GM12878 (cell line): ENCODE measurements around the gene CC2D2B. TPM values are rescaled to one million over a fixed set of nuclear protein-coding genes. Genes with fewer than 3 reads are reported as not detected.
A peak's percentile ranks its signal among the peaks of the same experiment; 100 is the strongest.

Experiments
- ATAC-seq: fragments of 200-7000 bp; cut with Tn5 transposase; 3 replicates; pipeline ENCODE4 v1.9.1; 2020; ENCODE audit warnings: mild to moderate bottlenecking, moderate library complexity
- BruUV-seq: library from RNA; stranded (reverse); fragments of 400-500 nt; replicated peaks from 2 replicates; lab custom pipeline; 2021; lab: Mats Ljungman, UMichigan
- CTCF ChIA-PET: fragments of 300-600 bp; sonication (Branson Sonifier 250); formaldehyde crosslinking; extraction: SDS; loops from one replicate; lab custom pipeline; 2021; ENCODE audit warnings: inconsistent platforms; lab: Yijun Ruan, JAX
- POLR2A ChIA-PET: fragments of 350-600 bp; formaldehyde crosslinking; extraction: SDS; loops from one replicate; lab custom pipeline; 2021; ENCODE audit warnings: inconsistent platforms; lab: Charles Lee
- RAD21 ChIA-PET: fragments of 300-600 bp; sonication (Branson Sonifier 250); formaldehyde crosslinking; loops from one replicate; lab custom pipeline; 2023; ENCODE audit warnings: antibody characterized with exemption; ENCODE audit not compliant: unreplicated experiment; lab: Charles Lee
- SMC1A ChIA-PET: fragments of 300-600 bp; sonication (Branson Sonifier 250); formaldehyde crosslinking; loops from one replicate; lab custom pipeline; 2023; ENCODE audit not compliant: unreplicated experiment, uncharacterized antibody; lab: Charles Lee
- DNase-seq: peaks from one replicate; pipeline ENCODE4 v3.0.0-alpha.2; 2011; ENCODE audit warnings: low read depth, low spot score
- FAIRE-seq: peaks from 3 replicates; lab custom pipeline; 2011; peaks lifted over from hg19 to GRCh38; lab: Jason Lieb, UNC
- H2AFZ ChIP-seq: 2 replicates; pipeline ENCODE4 v1.6.0; 2011; ENCODE audit warnings: low read depth, low read length, control low read depth; ENCODE audit not compliant: control insufficient read depth
- H3K27ac ChIP-seq: 2 replicates; pipeline ENCODE4 v1.5.1; 2011; ENCODE audit warnings: control low read depth; ENCODE audit not compliant: control insufficient read depth, insufficient read depth
- H3K27me3 ChIP-seq, 2 experiments: replicated peaks in 1 of 2; 2 replicates each; pipeline versions ENCODE4 v1.6.0 to v1.6.1; 2011; ENCODE audit warnings: low read length in 1 of 2; ENCODE audit not compliant: control insufficient read depth in 2 of 2, insufficient read depth in 2 of 2
- H3K36me3 ChIP-seq, 2 experiments: 2 replicates each; pipeline ENCODE4 v1.5.1; 2011; ENCODE audit warnings: low read length in 1 of 2; ENCODE audit not compliant: control insufficient read depth in 2 of 2, insufficient read depth in 2 of 2
- H3K4me1 ChIP-seq: 2 replicates; pipeline ENCODE4 v1.6.1; 2011; ENCODE audit warnings: mild to moderate bottlenecking, low read length, moderate library complexity, mixed read lengths; ENCODE audit not compliant: control insufficient read depth, insufficient read depth
- H3K4me2 ChIP-seq: 2 replicates; pipeline ENCODE4 v1.6.0; 2011; ENCODE audit warnings: control low read depth; ENCODE audit not compliant: control insufficient read depth, insufficient read depth
- H3K4me3 ChIP-seq: fragments of 200-600 bp; sonication (generic); 2 replicates; pipeline ENCODE4 v1.5.1; 2016
- H3K79me2 ChIP-seq: 2 replicates; pipeline ENCODE4 v1.6.0; 2011; ENCODE audit warnings: low read length; ENCODE audit not compliant: control insufficient read depth, insufficient read depth
- H3K9ac ChIP-seq: 2 replicates; pipeline ENCODE4 v1.8.0; 2011; ENCODE audit warnings: low read length, control low read depth, mixed read lengths; ENCODE audit not compliant: control insufficient read depth, insufficient read depth
- H3K9me3 ChIP-seq: replicated peaks from 3 replicates; pipeline ENCODE4 v1.5.1; 2011; ENCODE audit warnings: mild to moderate bottlenecking, low read length; ENCODE audit not compliant: control insufficient read depth, insufficient read depth
- H4K20me1 ChIP-seq: 2 replicates; pipeline ENCODE4 v1.6.0; 2011; ENCODE audit not compliant: control insufficient read depth, insufficient read depth
- CHD4 ChIP-seq: fragments of 200-600 bp; sonication (generic); IDR thresholded peaks from 2 replicates; pipeline ENCODE4 v1.6.1; 2016; ENCODE audit warnings: mild to moderate bottlenecking
- CTCF ChIP-seq, 3 experiments: IDR thresholded peaks in 2 of 3; conservative IDR thresholded peaks in 1 of 3; 2 replicates each; pipeline ENCODE4 v1.5.1; 2011; ENCODE audit warnings: low read depth in 3 of 3, low read length in 3 of 3, mild to moderate bottlenecking in 3 of 3, control low read depth in 2 of 3, moderate library complexity in 2 of 3, inconsistent platforms in 1 of 3, mixed read lengths in 1 of 3; ENCODE audit not compliant: control insufficient read depth in 2 of 3, insufficient read depth in 1 of 3; ENCODE audit errors: extremely low read depth in 1 of 3
- EGR1 ChIP-seq, 2 experiments: IDR thresholded peaks; 1 replicate in 1 of 2; 2 replicates in 1 of 2; pipeline ENCODE4 v1.6.1; 2011 to 2012; ENCODE audit warnings: low read depth in 2 of 2, low read length in 2 of 2, borderline replicate concordance in 1 of 2, mild to moderate bottlenecking in 1 of 2, moderate library complexity in 1 of 2
- IKZF2 ChIP-seq, 2 experiments: fragments of 450-650 bp; IDR thresholded peaks; 2 replicates each; pipeline ENCODE4 v1.6.1; 2017; ENCODE audit warnings: mild to moderate bottlenecking in 2 of 2, moderate library complexity in 2 of 2
- KAT2A ChIP-seq: conservative IDR thresholded peaks from 2 replicates; pipeline ENCODE4 v1.6.1; 2011; ENCODE audit warnings: low read depth, low read length; ENCODE audit not compliant: control insufficient read depth
- KLF5 ChIP-seq: fragments of 450-650 bp; IDR thresholded peaks from 2 replicates; pipeline ENCODE4 v1.6.1; 2014; ENCODE audit warnings: mild to moderate bottlenecking; ENCODE audit not compliant: partially characterized antibody
- MTA3 ChIP-seq: IDR thresholded peaks from 2 replicates; pipeline ENCODE4 v1.6.1; 2012; ENCODE audit warnings: low read length, inconsistent platforms, borderline replicate concordance
- SKIL ChIP-seq: fragments of 450-650 bp; IDR thresholded peaks from 2 replicates; pipeline ENCODE4 v1.6.1; 2017; ENCODE audit warnings: mild to moderate bottlenecking, low read depth, inconsistent platforms; ENCODE audit not compliant: poor library complexity, severe bottlenecking
- SUPT20H ChIP-seq: IDR thresholded peaks from 2 replicates; pipeline ENCODE4 v1.6.1; 2011; ENCODE audit warnings: low read depth, mild to moderate bottlenecking, low read length, moderate library complexity, borderline replicate concordance; ENCODE audit not compliant: control insufficient read depth
- USF2 ChIP-seq: IDR thresholded peaks from 2 replicates; pipeline ENCODE4 v1.6.1; 2011; ENCODE audit warnings: low read depth, low read length, improper control_type of control experiment, borderline replicate concordance
- ZBTB40 ChIP-seq: fragments of 450-650 bp; IDR thresholded peaks from 2 replicates; pipeline ENCODE4 v1.6.1; 2016; ENCODE audit warnings: mild to moderate bottlenecking, moderate library complexity, borderline replicate concordance
- WGBS: methylation state at CpG from one replicate; pipeline ENCODE4 v1.1.6; 2016; ENCODE audit warnings: low lambda C conversion rate; ENCODE audit not compliant: insufficient replicate concordance, insufficient coverage; ENCODE audit errors: missing lambda C conversion rate; 5-methylcytosine and 5-hydroxymethylcytosine counted together
- in situ Hi-C: fragments of 300-500 bp; cut with MboI; formaldehyde crosslinking; loops from 9 replicates; pipeline ENCODE4 v1.14.3; 2018; ENCODE audit warnings: mixed read lengths
- intact Hi-C: fragments of 100-400 bp; cut with micrococcal nuclease; formaldehyde crosslinking; loops from one replicate; pipeline ENCODE4 v1.14.2; 2022; ENCODE audit not compliant: unreplicated experiment
- polyA plus RNA-seq, 11 experiments: library from polyadenylated mRNA; depleted of rRNA in 4 of 11; unstranded in 6 of 11; stranded (reverse) in 5 of 11; fragments of >200 nt; fragmentation: Nextera tagmentation in 4 of 11; fragmentation: Illumina TruSeq in 1 of 11; extraction: Ambion mirVana in 4 of 11; extraction: Trizol in 1 of 11; gene quantifications; 1 replicate in 1 of 11; 2 replicates in 10 of 11; pipeline versions ENCODE4 v1.2.1 to v1.2.3, GENCODE V29; 2011 to 2016; ENCODE audit warnings: inconsistent platforms in 2 of 11, missing spikeins in 2 of 11, low read depth in 1 of 11
- total RNA-seq, 4 experiments: library from RNA; depleted of rRNA in 3 of 4; stranded (reverse); fragments of >200 nt in 3 of 4; fragmentation: Illumina TruSeq in 1 of 4; extraction: Trizol in 1 of 4; gene quantifications; 2 replicates each; pipeline versions ENCODE4 v1.2.1 to v1.2.3, GENCODE V29; 2013 to 2021

The CC2D2B gene
- total and polyA plus RNA-seq, 10 of the 15 experiments (the other 5 are each of a cell fraction or from before 2014, with no cell fraction given): 0.42 to 2.8 (median 0.78) TPM

- H3K4me3 ChIP-seq: peak overlapping the region; percentile 89
- no peak for TF ChIP-seq ZBTB40
- no peak for TF ChIP-seq SUPT20H
- TF ChIP-seq IKZF2 (IDR thresholded peaks at IDR 0.05): no peak
- 0 out of 2 replicates have a peak, but pooled peaks have one; percentile 31 for TF ChIP-seq MTA3
- TF ChIP-seq SKIL: no peak
- TF ChIP-seq USF2: no peak
- peak in 2 of 3 experiments; percentile 40 to 45; a peak in 3 of 6 replicates for TF ChIP-seq CTCF (IDR thresholded peaks at IDR 0.05 in 2 of 3, conservative IDR thresholded peaks at IDR 0.05 in 1 of 3; ENCODE audit: control insufficient read depth in 2 of 3, extremely low read depth in 1 of 3, insufficient read depth in 1 of 3, low read depth in 3 of 3, low read length in 3 of 3)
- no peak for TF ChIP-seq CHD4
- TF ChIP-seq KLF5: no peak
- no peak for TF ChIP-seq KAT2A
- no peak for TF ChIP-seq EGR1 (IDR thresholded peaks at IDR 0.05; ENCODE audit: borderline replicate concordance in 1 of 2, low read depth in 2 of 2, low read length in 2 of 2)
Observed at GRCh38 chr10:95906677-95907455, 909 bp upstream of the CC2D2B start.

More at GRCh38 chr10:95906677-95907455, 909 bp upstream of the CC2D2B start:
- RAD21 ChIA-PET: interaction anchor here (0.7 to 2.3 kb wide), 5 partner anchors 69 to 213 kb away, joined by 3 to 8 read pairs (median 6); partner anchors contain the start of gene TCTN3
- FAIRE-seq (no peak), ATAC-seq (peak; percentile 68), DNase-seq (peak; percentile 25)
- POLR2A ChIA-PET: interaction anchor here (1.0 kb wide), 1 partner anchor 213 kb away, joined by 3 read pairs; the partner anchor contains the start of gene TCTN3
- Histone ChIP-seq H3K27me3 (no peaks in the 10 kb centered on the region), H2AFZ (peak overlapping the region; percentile 100), H3K9ac (peak overlapping the region; percentile 75), H3K4me1 (peaks cover 11% of the 10 kb centered on the region), H3K4me2 (peak overlapping the region; percentile 77), H3K27ac (peak overlapping the region; percentile 79; the same call in 1 of the 2 replicates), H3K79me2 (peaks cover 9% of the 10 kb centered on the region), H4K20me1 (no peaks in the 10 kb centered on the region), H3K9me3 (no peaks in the 10 kb centered on the region), H3K36me3 (peaks cover 0 to 1% of the 10 kb centered on the region in 2 experiments; a peak in 3 of 4 replicates)
- SMC1A ChIA-PET: interaction anchor here (0.9 to 2.1 kb wide), 8 partner anchors 11 to 384 kb away, joined by 3 to 12 read pairs (median 4); partner anchors contain the start of gene TCTN3
- BruUV-seq: TSS peak; percentile 44
- intact Hi-C loops (loop anchor here (1.0 kb wide), 1 partner anchor 213 kb away; no protein-coding TSS in a partner anchor), in situ Hi-C loops (no loop called here)
- CTCF ChIA-PET: interaction anchor here (0.9 to 1.7 kb wide), 8 partner anchors 17 to 384 kb away, joined by 3 to 7 read pairs (median 4); partner anchors contain the start of genes CCNJ and TCTN3
- WGBS: 13% methylated on average over 22 of the region's 22 CpGs
